Mesenchymal stem cell (in vitro differentiated cells and primary cell): ENCODE results near the gene BACH1.

ENCODE experiments used
- DNase-seq: peaks from one replicate; pipeline ENCODE4 v3.0.0-alpha.2; 2013
- H2AFZ ChIP-seq: one replicate; pipeline ENCODE4 v1.6.1; 2013; ENCODE audit warnings: low read depth, mild to moderate bottlenecking, control low read depth, inconsistent platforms, low read length, moderate library complexity
- H2AK5ac ChIP-seq: 2 replicates; pipeline ENCODE4 v1.6.1; 2013; ENCODE audit warnings: low read length, moderate library complexity, mild to moderate bottlenecking, inconsistent platforms; ENCODE audit not compliant: severe bottlenecking
- H2BK120ac ChIP-seq: one replicate; pipeline ENCODE4 v1.6.1; 2013; ENCODE audit warnings: low read depth, mild to moderate bottlenecking, inconsistent platforms, low read length, moderate library complexity
- H2BK12ac ChIP-seq, 2 experiments: one replicate each; pipeline ENCODE4 v1.6.1; 2013; ENCODE audit warnings: inconsistent platforms in 2 of 2, low read length in 2 of 2, mild to moderate bottlenecking in 2 of 2, moderate library complexity in 2 of 2, control low read depth in 1 of 2
- H2BK15ac ChIP-seq: one replicate; pipeline ENCODE4 v1.6.1; 2013; ENCODE audit warnings: mild to moderate bottlenecking, low read depth, inconsistent platforms; ENCODE audit not compliant: poor library complexity, severe bottlenecking
- H2BK5ac ChIP-seq: 2 replicates; pipeline ENCODE4 v1.6.1; 2013; ENCODE audit warnings: low read depth, mild to moderate bottlenecking, low read length, control low read depth, inconsistent platforms; ENCODE audit not compliant: poor library complexity, severe bottlenecking
- H3K14ac ChIP-seq, 2 experiments: one replicate each; pipeline ENCODE4 v1.6.1; 2013; ENCODE audit warnings: inconsistent platforms in 2 of 2, low read length in 2 of 2, control low read depth in 1 of 2, mild to moderate bottlenecking in 1 of 2, moderate library complexity in 1 of 2
- H3K18ac ChIP-seq, 2 experiments: one replicate each; pipeline ENCODE4 v1.6.1; 2013; ENCODE audit warnings: inconsistent platforms in 2 of 2, low read length in 2 of 2, control low read depth in 1 of 2, low read depth in 1 of 2, mild to moderate bottlenecking in 1 of 2
- H3K23ac ChIP-seq, 2 experiments: one replicate each; pipeline ENCODE4 v1.6.1; 2013; ENCODE audit warnings: inconsistent platforms in 2 of 2, low read length in 2 of 2, mild to moderate bottlenecking in 2 of 2, moderate library complexity in 2 of 2, control low read depth in 1 of 2
- H3K27ac ChIP-seq: 2 replicates; pipeline ENCODE4 v1.5.1; 2013; ENCODE audit warnings: mild to moderate bottlenecking, moderate library complexity, low read length, control low read depth, inconsistent platforms; ENCODE audit not compliant: poor library complexity, severe bottlenecking
- H3K27me3 ChIP-seq, 2 experiments: 2 replicates each; pipeline versions ENCODE4 v1.6.1 to v1.7.0; 2013; ENCODE audit warnings: low read length in 2 of 2, mild to moderate bottlenecking in 2 of 2, moderate library complexity in 2 of 2, control low read depth in 1 of 2, inconsistent platforms in 1 of 2; ENCODE audit not compliant: control insufficient read depth in 1 of 2, insufficient read depth in 1 of 2
- H3K36me3 ChIP-seq, 2 experiments: 2 replicates each; pipeline versions ENCODE4 v1.6.1 to v1.7.0; 2013; ENCODE audit warnings: low read length in 2 of 2, control low read depth in 1 of 2, inconsistent platforms in 1 of 2, low read depth in 1 of 2, mild to moderate bottlenecking in 1 of 2; ENCODE audit not compliant: insufficient read depth in 2 of 2, control insufficient read depth in 1 of 2
- H3K4ac ChIP-seq, 2 experiments: one replicate each; pipeline ENCODE4 v1.6.1; 2013; ENCODE audit warnings: inconsistent platforms in 2 of 2, low read length in 2 of 2, mild to moderate bottlenecking in 2 of 2, moderate library complexity in 2 of 2, control low read depth in 1 of 2, low read depth in 1 of 2
- H3K4me1 ChIP-seq: 2 replicates; pipeline ENCODE4 v1.6.1; 2013; ENCODE audit warnings: low read depth, low read length, control low read depth; ENCODE audit not compliant: control insufficient read depth, insufficient read depth
- H3K4me2 ChIP-seq: 2 replicates; pipeline ENCODE4 v1.6.1; 2013; ENCODE audit warnings: low read length, mild to moderate bottlenecking, inconsistent platforms; ENCODE audit not compliant: poor library complexity, severe bottlenecking
- H3K4me3 ChIP-seq, 2 experiments: 2 replicates each; pipeline versions ENCODE4 v1.5.1 to v1.7.0; 2013; ENCODE audit warnings: low read length in 2 of 2, mild to moderate bottlenecking in 2 of 2, control low read depth in 1 of 2, low read depth in 1 of 2; ENCODE audit not compliant: insufficient read depth in 1 of 2
- H3K79me1 ChIP-seq: replicated peaks from 2 replicates; pipeline ENCODE4 v1.6.1; 2013; ENCODE audit warnings: mild to moderate bottlenecking, control low read depth, low read length, inconsistent platforms; ENCODE audit not compliant: poor library complexity, severe bottlenecking
- H3K9ac ChIP-seq: 2 replicates; pipeline ENCODE4 v1.7.0; 2013; ENCODE audit warnings: mild to moderate bottlenecking, low read length, moderate library complexity
- H3K9me3 ChIP-seq: 2 replicates; pipeline ENCODE4 v1.7.0; 2013; ENCODE audit warnings: mild to moderate bottlenecking, low read length; ENCODE audit not compliant: control insufficient read depth
- H4K8ac ChIP-seq: one replicate; pipeline ENCODE4 v1.6.1; 2013; ENCODE audit warnings: inconsistent platforms, mild to moderate bottlenecking, low read length, moderate library complexity
- H4K91ac ChIP-seq: one replicate; pipeline ENCODE4 v1.6.1; 2013; ENCODE audit warnings: mild to moderate bottlenecking, low read length, inconsistent platforms
- WGBS: methylation state at CpG from one replicate; pipeline ENCODE4 v1.1.7; 2013; ENCODE audit warnings: mixed read lengths; 5-methylcytosine and 5-hydroxymethylcytosine counted together

The BACH1 gene

GRCh38 chr21:29307718-29308455 lies 9.2 kb downstream of the BACH1 start:
- Histone ChIP-seq H2AFZ (no peak overlapping the region), H3K79me1 (no peaks in the 10 kb centered on the region), H3K27ac (no peak overlapping the region), H2BK15ac (no peak overlapping the region), H3K23ac (no peak overlapping the region), H3K4me2 (no peak overlapping the region), H3K27me3 (no peaks in the 10 kb centered on the region), H2BK120ac (no peak overlapping the region), H4K91ac (no peak overlapping the region), H3K9me3 (no peaks in the 10 kb centered on the region), H3K4ac (no peak overlapping the region), H2AK5ac (no peak overlapping the region), H3K9ac (no peak overlapping the region), H3K36me3 (peaks cover 0 to 42% of the 10 kb centered on the region in 2 experiments), H2BK12ac (no peak overlapping the region), H3K18ac (no peak overlapping the region), H2BK5ac (no peak overlapping the region), H4K8ac (no peak overlapping the region), H3K4me1 (peaks cover 3% of the 10 kb centered on the region), H3K4me3 (no peak overlapping the region), H3K14ac (no peak overlapping the region)
- 93% methylated on average over 2 of the region's 3 CpGs for WGBS
- no peak for DNase-seq

GRCh38 chr21:29308456-29308783 lies 9.7 kb downstream of the BACH1 start:
- Histone ChIP-seq H4K91ac (no peak overlapping the region), H4K8ac (no peak overlapping the region), H3K18ac (no peak overlapping the region), H3K27me3 (no peaks in the 10 kb centered on the region), H3K23ac (no peak overlapping the region), H3K4me3 (no peak overlapping the region), H2AK5ac (no peak overlapping the region), H3K36me3 (peaks cover 0 to 42% of the 10 kb centered on the region in 2 experiments), H3K4ac (no peak overlapping the region), H2BK5ac (no peak overlapping the region), H3K79me1 (no peaks in the 10 kb centered on the region), H3K4me1 (peaks cover 3% of the 10 kb centered on the region), H3K9me3 (no peaks in the 10 kb centered on the region), H2BK15ac (no peak overlapping the region), H3K9ac (no peak overlapping the region), H2BK12ac (no peak overlapping the region), H3K27ac (no peak overlapping the region), H2AFZ (no peak overlapping the region), H2BK120ac (no peak overlapping the region), H3K4me2 (no peak overlapping the region), H3K14ac (no peak overlapping the region)
- no CpG with 5 or more reads among the region's 2 CpGs for WGBS
- no peak for DNase-seq

DNA sequence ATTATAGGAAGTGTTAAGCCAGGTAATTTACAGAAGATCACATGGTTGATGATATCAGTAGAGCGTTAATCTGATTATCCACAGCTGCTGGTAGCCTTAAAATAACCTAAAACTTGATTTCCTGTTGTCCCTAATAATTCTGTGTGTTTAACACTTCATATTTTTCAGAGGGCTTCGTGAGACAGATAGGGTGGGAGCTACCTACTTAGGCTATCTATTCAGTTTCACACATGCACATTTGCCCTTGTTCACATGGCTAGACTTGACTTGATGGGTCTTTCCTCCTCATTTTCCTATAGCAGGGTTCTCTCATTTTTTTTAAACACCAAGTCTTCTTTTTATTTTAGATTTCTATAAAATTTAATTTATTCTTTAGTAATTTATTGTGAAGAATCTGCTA lies 11.0 kb downstream of the BACH1 start:
- WGBS = 100% methylated on average over 1 of the region's 2 CpGs
- no peak overlapping the region for H3K23ac ChIP-seq
- peaks cover 0 to 42% of the 10 kb centered on the region in 2 experiments for H3K36me3 ChIP-seq
- H3K27ac ChIP-seq = no peak overlapping the region
- no peak overlapping the region for H3K14ac ChIP-seq
- H2AK5ac ChIP-seq = no peak overlapping the region
- no peak overlapping the region for H4K91ac ChIP-seq
- H3K4ac ChIP-seq = no peak overlapping the region
- no peak overlapping the region for H2BK15ac ChIP-seq
- DNase-seq = no peak
- H3K18ac ChIP-seq = no peak overlapping the region
- no peak overlapping the region for H2BK12ac ChIP-seq
- H2AFZ ChIP-seq = no peak overlapping the region
- peaks cover 2% of the 10 kb centered on the region for H3K4me1 ChIP-seq
- H3K79me1 ChIP-seq = no peaks in the 10 kb centered on the region
- no peak overlapping the region for H2BK5ac ChIP-seq
- H3K9me3 ChIP-seq = no peaks in the 10 kb centered on the region
- H3K9ac ChIP-seq = no peak overlapping the region
- no peaks in the 10 kb centered on the region for H3K27me3 ChIP-seq
- H3K4me2 ChIP-seq = no peak overlapping the region
- no peak overlapping the region for H2BK120ac ChIP-seq
- H4K8ac ChIP-seq = no peak overlapping the region
- no peak overlapping the region for H3K4me3 ChIP-seq

GRCh38 chr21:29311802-29312201 lies 13.1 kb downstream of the BACH1 start:
- 100% methylated on average over 2 of the region's 2 CpGs for WGBS
- Histone ChIP-seq H3K9ac (no peak overlapping the region), H2BK15ac (no peak overlapping the region), H3K18ac (no peak overlapping the region), H2BK5ac (no peak overlapping the region), H4K8ac (no peak overlapping the region), H3K27ac (no peak overlapping the region), H3K79me1 (no peaks in the 10 kb centered on the region), H3K9me3 (no peaks in the 10 kb centered on the region), H3K23ac (no peak overlapping the region), H3K4me1 (peaks cover 4% of the 10 kb centered on the region), H2AK5ac (no peak overlapping the region), H3K4ac (no peak overlapping the region), H2BK120ac (no peak overlapping the region), H3K14ac (no peak overlapping the region), H3K36me3 (peaks cover 0 to 32% of the 10 kb centered on the region in 2 experiments), H4K91ac (no peak overlapping the region), H3K4me2 (no peak overlapping the region), H3K27me3 (no peaks in the 10 kb centered on the region), H2AFZ (no peak overlapping the region), H2BK12ac (no peak overlapping the region), H3K4me3 (no peak overlapping the region)
- no peak for DNase-seq
